GM18502 (cell line): ENCODE results near the gene TADA3.

ENCODE experiments used
- ATAC-seq: cut with Tn5 transposase; IDR thresholded peaks from one replicate; pipeline ENCODE4 v1.9.1; 2021; ENCODE audit warnings: mild to moderate bottlenecking; ENCODE audit not compliant: unreplicated experiment, poor library complexity

The TADA3 gene

DNA sequence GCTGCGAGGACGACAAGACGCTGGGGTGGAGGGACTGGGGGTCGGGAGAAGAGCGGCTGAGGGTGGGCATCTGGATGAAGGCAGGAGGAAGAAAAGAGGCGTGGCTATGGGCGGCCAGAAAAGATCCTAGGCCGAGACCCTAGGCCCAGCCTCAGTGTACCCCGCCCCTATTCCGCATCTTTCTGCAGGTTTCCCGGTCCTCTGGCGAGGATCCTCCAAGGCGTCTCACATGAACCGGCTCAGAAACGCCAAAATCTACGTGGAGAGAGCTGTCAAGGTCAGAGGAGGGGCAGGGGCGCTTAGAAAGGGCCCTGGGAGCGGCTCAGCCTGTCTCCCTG lies 18.1 kb upstream of the TADA3 start:
- no peak for ATAC-seq

DNA sequence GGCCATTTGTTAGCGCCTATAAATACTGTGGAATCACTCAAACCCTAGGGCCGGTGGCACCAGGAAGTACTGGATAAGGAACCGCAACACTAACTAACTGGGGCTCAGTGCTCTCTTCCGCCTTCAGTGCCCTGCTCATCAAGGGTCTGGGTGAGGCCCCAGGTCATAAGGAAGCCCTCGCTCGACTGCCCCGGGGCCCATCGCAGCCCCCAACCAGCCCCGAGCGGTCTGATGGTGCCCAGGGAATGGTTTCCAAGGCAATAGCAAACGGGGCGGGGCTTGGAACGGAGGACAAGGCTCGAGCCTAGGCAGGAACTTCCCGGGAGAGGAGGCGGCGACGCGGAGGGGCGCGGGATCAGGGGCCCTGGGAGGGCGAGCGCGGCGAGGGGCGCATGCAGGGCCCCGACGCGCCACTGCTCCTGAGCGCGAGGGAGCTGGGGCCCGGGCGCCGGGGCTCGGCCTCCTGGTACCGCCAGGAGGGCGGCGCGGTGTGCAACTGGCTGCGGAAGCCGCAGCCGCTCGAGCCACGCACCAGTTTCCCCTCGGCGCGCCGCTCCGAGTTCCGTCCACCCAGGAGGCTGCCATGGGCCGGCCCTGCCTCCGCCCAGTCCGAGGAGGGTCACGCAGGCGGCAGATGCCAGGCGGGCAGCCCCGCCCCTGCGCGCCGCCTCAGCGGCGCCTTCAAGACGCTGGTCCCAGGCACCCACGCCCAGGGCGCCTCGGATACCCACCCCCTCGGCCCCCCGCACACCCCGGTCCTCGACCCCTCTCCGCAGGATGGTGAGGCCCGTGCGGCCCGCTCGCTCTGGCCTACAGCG lies 17.6 kb upstream of the TADA3 start, which contains the start of gene TTLL3:
Gene TTLL3 (plus strand): TSS at position 648 of the 818 bp plus-strand sequence. CDS start 400 bp downstream, outside the sequence.
- ATAC-seq, result peak; percentile 48

DNA sequence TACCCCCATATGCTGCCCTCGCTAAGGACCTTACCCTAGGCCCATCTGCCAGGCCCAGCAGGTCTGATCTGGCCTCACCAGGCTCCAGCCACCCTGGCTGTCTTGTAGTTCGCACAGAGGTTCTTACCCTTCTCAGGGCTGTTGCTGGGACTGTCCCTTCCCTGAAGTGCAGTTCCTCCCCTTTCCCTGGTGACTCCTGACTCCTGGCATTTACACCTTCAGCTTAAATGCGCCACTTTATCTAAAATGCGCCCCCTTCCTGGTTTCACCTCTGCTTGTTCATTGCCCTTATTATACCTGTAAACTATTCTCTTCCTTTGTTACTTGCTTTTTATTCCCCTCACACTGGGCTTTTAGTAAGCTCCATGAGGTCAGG lies 17.0 kb upstream of the TADA3 start:
- ATAC-seq, result no peak

DNA sequence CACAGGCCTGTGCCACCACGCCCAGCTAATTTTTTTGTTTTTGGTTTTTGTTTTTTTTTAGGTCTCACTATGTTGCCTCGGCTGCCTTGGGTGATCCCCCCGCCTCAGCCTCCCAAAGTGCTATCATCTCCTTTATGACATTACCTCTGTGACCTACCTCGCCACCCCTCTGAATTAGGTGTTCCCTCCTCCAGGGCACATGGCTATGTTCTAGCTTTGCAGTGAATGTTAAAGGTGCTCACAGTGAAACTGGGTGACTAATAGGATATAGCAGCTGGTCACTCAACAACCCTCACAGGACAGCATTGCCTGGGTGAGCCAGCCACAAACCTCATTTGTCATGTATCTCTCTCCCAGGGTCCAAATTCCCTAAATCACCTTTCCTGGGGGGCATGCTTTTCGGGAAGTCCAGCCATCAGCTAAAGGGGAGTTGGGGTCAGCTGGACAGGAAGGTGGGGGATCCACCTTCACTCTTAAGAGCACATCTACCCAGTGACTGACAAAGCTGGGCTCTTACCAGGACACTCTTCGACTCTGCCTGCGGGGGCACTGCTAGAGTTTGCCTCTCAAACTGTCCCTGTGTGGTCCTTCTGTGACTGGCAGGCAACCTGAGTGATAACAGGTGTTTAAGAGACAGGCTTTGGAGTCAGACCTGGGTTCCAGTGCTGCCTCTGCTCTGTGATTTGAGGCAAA lies 16.2 kb upstream of the TADA3 start:
- ATAC-seq, result peak; percentile 49

DNA sequence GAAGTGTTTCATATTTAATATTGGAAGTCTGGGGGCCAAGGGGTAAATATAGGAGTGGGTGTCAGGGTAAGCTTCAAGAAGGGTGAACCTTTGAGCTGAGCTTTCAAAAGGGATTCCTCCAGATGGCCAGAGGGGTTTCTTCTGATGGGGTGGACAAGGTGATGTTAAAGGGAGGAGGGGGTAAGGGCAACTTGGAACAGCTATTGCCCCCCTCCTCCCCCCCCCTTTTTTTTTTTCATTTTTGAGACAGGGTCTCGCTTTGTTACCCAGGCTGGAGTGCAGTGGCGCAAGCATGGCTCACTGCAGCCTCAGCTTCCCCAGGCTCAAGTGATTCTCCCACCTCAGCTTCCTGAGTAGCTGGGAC lies 15.7 kb upstream of the TADA3 start:
- ATAC-seq, result no peak

DNA sequence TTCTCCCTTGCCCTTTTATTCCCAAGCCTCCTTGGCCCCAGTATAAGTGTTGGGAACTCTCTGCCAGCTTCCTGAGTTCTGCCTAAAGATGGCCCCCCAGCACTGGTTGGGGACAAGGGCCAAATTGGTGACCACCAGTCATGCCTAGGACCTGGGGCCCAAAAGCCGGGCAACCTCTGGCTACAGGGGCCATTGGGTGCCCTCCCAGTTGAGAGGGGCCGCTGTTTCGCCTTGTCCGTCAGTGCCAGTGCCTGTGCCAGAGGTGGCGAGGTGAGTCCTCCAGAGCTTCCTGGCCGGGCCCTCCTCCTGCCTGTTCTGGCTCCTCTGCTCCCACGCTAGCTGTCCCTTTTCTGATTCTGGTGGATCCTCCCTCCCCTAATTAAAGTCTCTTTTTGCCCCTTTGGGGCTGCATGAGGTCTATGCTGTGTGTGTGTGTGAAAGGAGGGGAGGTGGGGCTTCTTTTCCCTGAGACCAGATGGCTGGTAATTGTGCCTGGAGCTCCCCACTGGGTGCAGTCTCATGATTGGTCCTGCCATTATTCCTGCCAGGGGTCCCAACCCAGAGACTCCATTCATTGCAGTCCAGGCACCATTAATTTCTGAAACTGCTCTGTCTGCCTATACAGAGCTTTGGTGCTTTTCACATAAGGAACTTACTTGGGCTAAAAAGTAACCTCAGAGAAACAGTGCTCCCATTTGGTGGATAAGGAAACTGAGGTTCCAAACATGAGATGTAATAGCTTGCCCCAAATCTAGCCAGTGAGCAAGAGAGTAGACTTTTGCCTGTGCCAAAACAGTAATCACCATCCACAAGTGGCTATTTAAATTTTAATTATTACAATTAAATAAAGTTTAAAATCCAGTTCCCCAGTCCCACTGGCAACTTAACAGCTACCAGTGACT lies 14.7 kb upstream of the TADA3 start:
- no peak for ATAC-seq

DNA sequence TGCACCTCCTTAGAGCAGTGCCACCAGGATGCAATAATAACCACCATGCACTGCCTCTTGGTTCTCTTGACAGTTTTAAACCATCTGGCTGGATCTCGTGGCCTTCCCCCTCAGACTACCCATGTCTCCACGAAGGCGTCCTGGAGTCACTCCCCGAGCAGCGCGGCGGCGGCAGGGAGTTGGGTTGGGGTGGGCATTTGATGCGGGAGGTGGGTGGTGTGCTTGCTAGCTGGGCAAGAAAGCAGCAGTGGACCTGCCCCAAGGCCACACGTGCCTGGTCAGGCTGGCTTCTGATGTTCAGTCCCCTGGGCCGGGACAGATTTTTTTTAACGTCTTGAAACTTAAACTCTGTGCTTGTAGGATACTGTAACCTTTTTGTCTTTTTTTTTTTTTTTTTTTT lies 13.9 kb upstream of the TADA3 start:
- no peak for ATAC-seq

DNA sequence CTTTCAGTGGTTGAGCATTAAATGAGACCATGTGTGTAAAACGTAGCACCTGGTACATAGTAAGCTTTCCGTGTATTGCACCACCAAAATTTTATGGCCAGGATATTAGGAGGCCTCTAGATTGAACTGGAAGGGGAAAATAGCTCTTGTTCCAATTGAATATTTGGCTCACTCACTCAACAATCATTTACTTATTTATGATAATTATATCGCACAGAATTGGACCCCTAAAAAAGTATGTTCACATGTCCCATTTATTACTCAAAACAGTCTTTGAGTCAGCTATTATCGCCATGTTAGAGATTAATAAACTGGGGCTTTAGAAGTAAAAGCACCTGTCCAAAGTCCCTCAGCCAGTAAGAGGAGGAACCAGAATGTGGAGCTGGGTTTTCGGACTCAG lies 12.7 kb upstream of the TADA3 start:
- ATAC-seq, result no peak

DNA sequence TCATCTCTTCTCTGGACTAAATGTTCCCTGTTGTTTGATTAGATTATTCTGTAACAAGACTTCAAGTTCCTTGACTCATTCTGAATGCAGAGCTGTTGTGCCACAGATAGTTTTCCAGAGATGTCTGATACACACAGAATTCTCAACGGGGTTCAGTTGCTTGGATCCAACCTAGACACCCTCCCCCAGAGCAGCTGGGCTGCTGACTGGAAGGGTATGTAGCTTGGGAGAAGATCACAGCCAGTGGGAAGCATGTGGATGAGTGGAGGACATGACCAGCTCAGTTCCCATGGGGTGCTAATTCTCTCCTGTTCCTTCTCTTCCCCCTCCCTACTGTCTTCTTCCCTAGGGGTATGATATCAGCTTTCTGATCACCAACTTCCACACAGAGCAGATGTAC lies 11.2 kb upstream of the TADA3 start:
- no peak for ATAC-seq

DNA sequence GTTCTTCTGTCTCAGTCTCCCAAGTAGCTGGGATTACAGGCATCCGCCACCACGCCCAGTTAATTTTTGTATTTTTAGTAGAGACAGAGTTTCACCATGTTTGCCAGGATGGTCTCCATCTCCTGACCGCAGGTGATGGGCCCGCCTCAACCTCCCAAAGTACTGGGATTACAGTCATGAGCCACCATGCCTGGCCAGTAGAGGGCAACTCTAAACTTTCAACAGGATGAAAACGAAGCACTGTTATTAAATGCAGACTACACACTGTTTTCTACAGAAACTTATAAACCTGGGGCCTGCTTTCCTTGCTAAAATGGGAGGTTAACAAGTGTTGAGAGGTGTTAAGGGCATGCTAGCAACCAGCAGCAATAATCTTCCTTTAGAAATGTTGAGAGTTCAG lies 8.3 kb upstream of the TADA3 start:
- no peak for ATAC-seq

DNA sequence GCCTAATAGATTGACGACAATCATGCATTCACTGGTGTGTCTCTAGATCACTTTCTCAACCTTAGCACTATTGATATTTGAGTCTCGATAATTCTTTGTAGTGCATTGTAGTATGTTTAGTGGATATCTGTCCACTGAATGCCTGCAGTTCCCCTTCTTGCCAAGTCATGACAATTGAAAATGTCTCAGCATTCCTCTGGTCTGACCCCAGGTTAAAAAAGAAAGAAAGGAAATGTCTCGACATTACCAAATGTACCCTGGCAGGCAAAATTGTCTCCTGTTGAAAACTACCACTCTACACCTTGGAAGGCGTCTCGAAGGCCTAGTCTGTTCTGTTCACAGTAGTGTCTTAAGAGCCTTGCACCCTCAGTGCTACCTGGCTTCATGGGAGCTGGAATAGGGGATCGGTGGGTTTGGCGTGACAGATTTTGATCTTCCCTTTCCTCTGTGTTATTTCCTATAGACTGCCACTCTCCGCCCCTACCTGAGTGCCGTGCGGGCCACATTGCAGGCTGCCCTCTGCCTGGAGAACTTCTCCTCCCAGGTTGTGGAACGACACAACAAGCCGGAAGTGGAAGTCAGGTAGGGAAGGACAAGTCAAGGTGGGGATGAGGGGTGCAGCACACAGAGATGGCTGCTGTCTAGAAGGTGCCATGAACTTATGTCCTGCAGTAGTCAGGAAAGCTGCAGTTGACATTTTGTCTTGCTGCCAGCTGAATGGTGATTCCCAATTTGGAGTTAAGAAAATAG lies 5.1 kb upstream of the TADA3 start:
- ATAC-seq, result no peak

DNA sequence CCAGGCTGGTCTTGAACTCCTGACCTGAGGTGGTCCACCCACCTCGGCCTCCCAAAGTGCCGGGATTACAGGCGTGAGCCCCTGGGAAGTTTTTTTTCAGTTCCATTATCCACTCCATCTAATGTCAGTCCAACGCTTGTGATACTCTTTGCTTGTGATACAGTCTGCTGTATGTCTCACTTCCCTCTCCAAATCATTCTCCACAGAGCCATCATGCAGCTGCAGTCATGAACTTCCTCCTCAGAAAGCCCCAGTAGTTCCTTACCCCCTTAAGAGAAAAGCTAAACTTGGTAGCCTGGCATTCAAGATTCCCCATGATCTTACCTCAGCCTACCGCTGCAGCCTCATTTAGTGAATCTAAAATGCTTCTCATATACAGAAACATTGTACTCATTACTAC lies 2.9 kb upstream of the TADA3 start:
- ATAC-seq, result no peak

DNA sequence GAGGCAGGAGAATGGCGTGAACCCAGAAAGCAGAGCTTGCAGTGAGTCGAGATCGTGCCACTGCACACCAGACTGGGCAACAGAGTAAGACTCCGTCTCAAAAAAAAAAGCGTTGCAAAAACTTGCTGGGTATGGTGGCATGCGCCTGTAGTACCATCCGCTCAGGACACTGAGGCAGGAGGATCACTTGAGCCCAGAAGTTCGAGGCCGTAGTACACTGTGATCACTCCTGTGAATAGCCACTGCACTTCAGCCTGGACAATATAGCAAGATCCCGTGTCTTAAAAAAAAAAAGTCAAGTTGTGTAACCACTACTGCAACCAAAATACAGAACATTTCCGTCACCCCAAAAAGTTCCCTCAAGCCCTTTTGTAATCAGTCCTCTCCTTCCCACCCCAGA lies 2.1 kb upstream of the TADA3 start:
- no peak for ATAC-seq

DNA sequence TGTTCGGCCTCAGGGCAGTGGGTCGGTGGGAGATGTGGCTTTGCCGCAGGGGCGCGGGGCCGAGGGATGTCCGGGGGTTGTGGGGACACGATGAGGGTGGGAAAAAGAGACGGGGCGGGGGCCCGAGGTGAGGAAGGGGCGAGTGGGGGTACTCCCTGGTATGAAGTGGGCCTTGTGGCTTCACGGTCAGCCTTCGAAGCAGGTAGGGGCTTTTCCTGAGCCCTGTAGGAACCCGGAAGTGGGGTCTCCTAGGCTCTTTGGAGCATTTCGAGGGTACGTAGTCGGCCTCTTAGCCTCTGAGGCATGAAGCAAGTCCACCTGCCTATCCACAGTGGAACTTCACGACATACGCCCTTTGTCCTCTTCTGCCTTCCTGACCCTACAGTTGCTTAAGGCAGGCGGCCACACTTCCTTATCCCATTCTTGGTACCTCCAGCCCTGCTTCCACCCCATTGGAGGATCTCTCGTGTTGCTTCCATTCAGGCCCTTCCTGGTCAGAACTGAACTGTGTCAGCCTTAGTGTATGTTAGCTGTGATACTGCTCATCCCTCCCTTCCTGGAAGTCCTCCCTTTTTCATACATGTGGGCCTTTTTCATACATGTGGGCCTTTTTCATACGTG lies 998 bp upstream of the TADA3 start:
- no peak for ATAC-seq

DNA sequence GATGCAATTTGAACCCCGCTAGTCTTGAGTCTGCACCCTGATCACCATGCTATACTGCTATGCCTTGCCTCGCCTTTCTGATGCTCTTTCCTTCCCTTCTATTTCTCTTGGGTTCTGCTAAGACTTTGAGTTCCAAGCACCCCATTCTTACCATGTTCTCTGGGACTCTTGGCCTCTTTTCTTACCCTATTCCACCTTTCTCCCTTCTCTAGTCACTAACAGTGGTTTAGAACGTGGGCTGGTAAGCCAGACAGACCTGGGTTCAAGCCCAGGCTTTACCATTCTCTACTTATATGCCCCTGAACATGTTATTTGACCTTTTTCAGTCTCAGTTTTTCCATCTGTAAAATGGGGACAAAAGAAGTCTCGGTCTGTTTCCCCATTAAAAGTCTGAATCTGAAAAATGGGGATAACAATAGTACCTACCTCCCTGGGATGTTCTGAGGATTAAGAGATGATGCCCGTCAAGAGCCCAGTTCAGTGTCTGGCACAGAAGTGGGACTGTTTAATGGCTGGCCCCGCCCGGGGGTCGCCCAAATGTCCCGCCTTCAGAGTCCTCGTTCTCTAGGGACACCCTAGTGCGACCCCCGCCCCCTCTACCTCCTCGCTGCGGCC lies 376 bp downstream of the TADA3 start:
- no peak for ATAC-seq

DNA sequence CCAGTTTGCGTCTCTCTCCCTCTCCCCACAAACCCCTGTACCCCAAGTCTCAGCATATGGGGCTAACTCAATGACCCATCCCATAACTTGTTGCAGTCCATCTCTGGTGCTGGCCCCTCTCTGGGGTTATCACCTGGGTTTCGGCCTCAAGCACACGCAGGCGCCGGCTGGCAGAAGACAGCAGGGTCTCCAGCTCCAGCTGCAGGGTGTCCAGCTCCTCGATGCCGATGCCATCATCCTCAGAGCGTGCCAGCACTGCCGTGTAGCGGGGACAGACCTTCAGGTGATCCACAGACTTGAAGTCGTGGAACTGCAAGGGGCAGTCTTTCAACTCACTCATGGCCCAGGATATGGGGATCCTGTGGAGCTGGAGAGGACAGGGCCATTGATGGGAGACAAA lies 1.1 kb downstream of the TADA3 start:
- no peak for ATAC-seq

DNA sequence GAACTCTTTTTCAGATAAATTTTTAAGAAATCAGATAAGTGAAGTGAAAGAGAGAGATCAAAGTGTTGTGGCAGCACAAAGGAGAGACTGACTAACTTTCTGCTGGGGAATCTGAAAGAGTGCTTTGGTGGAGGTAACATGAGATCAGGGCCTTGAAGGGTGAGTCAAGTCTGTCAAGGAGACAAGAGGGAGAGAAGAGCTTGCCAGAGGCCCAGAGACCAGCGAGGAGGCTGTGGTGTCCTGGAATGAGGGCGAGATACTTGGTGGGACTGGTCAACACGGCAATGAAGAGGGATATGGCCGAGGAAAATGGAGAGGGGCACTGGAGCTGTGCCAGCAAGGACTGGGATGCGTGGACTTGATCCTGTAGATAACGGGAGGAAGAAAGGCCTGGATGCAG lies 4.6 kb downstream of the TADA3 start:
- no peak for ATAC-seq

DNA sequence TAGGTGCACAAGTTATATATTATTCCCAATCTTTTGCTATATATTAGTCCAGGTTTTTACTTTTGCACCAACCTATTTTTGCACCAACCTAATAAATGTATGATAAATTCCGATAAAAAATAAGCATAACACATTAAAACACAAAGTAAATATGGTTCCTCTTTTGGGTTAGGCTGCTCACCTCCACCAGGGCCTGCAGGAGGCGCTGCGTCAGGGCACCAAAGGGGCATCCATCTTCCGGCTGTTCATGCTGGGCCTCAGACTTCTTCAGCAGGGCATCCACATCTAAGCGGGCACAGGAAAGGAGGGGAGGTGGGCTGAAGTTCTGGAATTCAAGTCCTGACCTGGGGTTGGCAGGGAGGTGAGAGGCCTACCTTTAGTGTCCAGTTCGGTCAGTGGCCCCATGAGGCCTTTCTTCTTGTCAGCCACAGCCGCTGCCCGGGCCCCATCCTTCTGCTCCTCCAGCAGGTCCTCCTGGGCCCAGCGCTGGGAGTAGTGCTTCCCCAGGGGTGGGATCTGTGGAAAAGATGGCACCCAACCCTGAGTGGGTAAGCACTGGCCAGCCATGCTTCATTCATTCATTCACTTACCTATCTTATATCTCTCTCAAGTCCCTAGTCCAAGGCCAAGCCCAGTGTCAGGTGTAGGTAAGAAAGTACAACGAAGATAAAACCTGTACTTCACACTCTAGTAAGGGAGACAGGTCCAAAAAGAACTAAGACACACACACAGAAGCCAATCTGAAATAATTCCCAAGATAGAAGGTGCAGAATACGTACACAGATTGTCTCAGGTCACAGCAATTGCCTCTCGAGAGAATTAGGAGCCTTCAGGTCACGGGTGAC lies 5.2 kb downstream of the TADA3 start:
- ATAC-seq, result no peak
